WTC11 (cell line): ENCODE results near the gene AIP. TPM values are rescaled to one million over a fixed set of nuclear protein-coding genes. Genes with fewer than 3 reads are reported as not detected.

Experiments used
- ATAC-seq: fragments of 200-7000 bp; cut with Tn5 transposase; 2 replicates; pipeline ENCODE4 v1.10.0; 2021; ENCODE audit warnings: mild to moderate bottlenecking, moderate library complexity
- CTCF ChIA-PET: fragments of 300-600 bp; sonication (Branson Sonifier 250); formaldehyde crosslinking; loops from one replicate; lab custom pipeline; 2021; ENCODE audit warnings: antibody characterized with exemption; lab: Charles Lee
- POLR2A ChIA-PET: fragments of 350-600 bp; sonication (Branson Sonifier 250); formaldehyde crosslinking; loops from one replicate; lab custom pipeline; 2021; ENCODE audit warnings: antibody characterized with exemption; lab: Charles Lee
- DNase-seq: peaks from one replicate; pipeline ENCODE4 v3.0.0; 2021; ENCODE audit warnings: low spot score
- H3K27ac Mint-ChIP-seq: 2 replicates; pipeline ENCODE4 v1.8.0; 2021; ENCODE audit warnings: mixed read lengths
- H3K27me3 Mint-ChIP-seq: 2 replicates; pipeline ENCODE4 v1.8.0; 2021; ENCODE audit warnings: low read depth, mild to moderate bottlenecking, moderate library complexity, mixed read lengths
- H3K36me3 Mint-ChIP-seq: 2 replicates; pipeline ENCODE4 v1.8.0; 2021; ENCODE audit warnings: mixed read lengths
- H3K4me1 Mint-ChIP-seq: 2 replicates; pipeline ENCODE4 v1.8.0; 2022; ENCODE audit warnings: mixed read lengths
- H3K4me3 Mint-ChIP-seq: 2 replicates; pipeline ENCODE4 v1.8.0; 2021; ENCODE audit warnings: mild to moderate bottlenecking, moderate library complexity, mixed read lengths
- H3K9me3 Mint-ChIP-seq: 2 replicates; pipeline ENCODE4 v1.8.0; 2021; ENCODE audit warnings: mixed read lengths
- ATF6 ChIP-seq: sonication (generic); formaldehyde crosslinking; IDR thresholded peaks from 2 replicates; pipeline ENCODE4 v1.8.1; 2023; ENCODE audit warnings: mild to moderate bottlenecking, missing genetic modification reagents
- CBFB ChIP-seq: sonication (generic); formaldehyde crosslinking; IDR thresholded peaks from 2 replicates; pipeline ENCODE4 v1.8.1; 2022; ENCODE audit warnings: mild to moderate bottlenecking, low read depth, missing genetic modification reagents
- MYBL2 ChIP-seq: sonication (generic); formaldehyde crosslinking; IDR thresholded peaks from 2 replicates; pipeline ENCODE4 v1.8.1; 2023; ENCODE audit warnings: mild to moderate bottlenecking, moderate library complexity, missing genetic modification reagents
- SMAD3 ChIP-seq: sonication (generic); formaldehyde crosslinking; IDR thresholded peaks from 2 replicates; pipeline ENCODE4 v1.8.0; 2022; ENCODE audit warnings: missing genetic modification reagents, mild to moderate bottlenecking, borderline replicate concordance
- SOX15 ChIP-seq: fragments of 250-450 bp; sonication (Bioruptor Pico); IDR thresholded peaks from 2 replicates; pipeline ENCODE4 v1.9.0; 2021; ENCODE audit warnings: mild to moderate bottlenecking
- SP1 ChIP-seq: sonication (generic); formaldehyde crosslinking; conservative IDR thresholded peaks from 2 replicates; pipeline ENCODE4 v1.8.1; 2022; ENCODE audit warnings: missing genetic modification reagents
- TP53 ChIP-seq: sonication (generic); formaldehyde crosslinking; IDR thresholded peaks from 2 replicates; pipeline ENCODE4 v1.8.1; 2023; ENCODE audit warnings: mild to moderate bottlenecking, missing genetic modification reagents
- ZNF281 ChIP-seq: sonication (generic); formaldehyde crosslinking; IDR thresholded peaks from 2 replicates; pipeline ENCODE4 v1.8.0; 2023; ENCODE audit warnings: mild to moderate bottlenecking, missing genetic modification reagents
- ZNF423 ChIP-seq: fragments of 250-450 bp; sonication (Bioruptor Pico); IDR thresholded peaks from 2 replicates; pipeline ENCODE4 v2.1.2; 2022; ENCODE audit warnings: mild to moderate bottlenecking, moderate library complexity
- ZNF671 ChIP-seq: fragments of 250-450 bp; sonication (Bioruptor Pico); IDR thresholded peaks from 2 replicates; pipeline ENCODE4 v1.8.0; 2021; ENCODE audit warnings: mild to moderate bottlenecking
- total RNA-seq: library from RNA; stranded (reverse); gene quantifications from 3 replicates; pipeline ENCODE4 v1.2.3, GENCODE V29; 2021
- TF ChIP-seq, protein P1 (sequence below): sonication (generic); formaldehyde crosslinking; conservative IDR thresholded peaks from 2 replicates; pipeline ENCODE4 v1.8.1; 2023; ENCODE audit warnings: mild to moderate bottlenecking, low read depth, missing genetic modification reagents, moderate library complexity
- TF ChIP-seq, protein P2 (sequence below): sonication (generic); formaldehyde crosslinking; conservative IDR thresholded peaks from 2 replicates; pipeline ENCODE4 v1.8.1; 2022; ENCODE audit warnings: mild to moderate bottlenecking, missing genetic modification reagents
- TF ChIP-seq, protein P3 (sequence below): sonication (generic); formaldehyde crosslinking; IDR thresholded peaks from 2 replicates; pipeline ENCODE4 v1.8.1; 2022; ENCODE audit warnings: missing genetic modification reagents, borderline replicate concordance

The AIP gene
- total RNA-seq, 1 experiment from 2014 or later, result 32.8 TPM

DNA sequence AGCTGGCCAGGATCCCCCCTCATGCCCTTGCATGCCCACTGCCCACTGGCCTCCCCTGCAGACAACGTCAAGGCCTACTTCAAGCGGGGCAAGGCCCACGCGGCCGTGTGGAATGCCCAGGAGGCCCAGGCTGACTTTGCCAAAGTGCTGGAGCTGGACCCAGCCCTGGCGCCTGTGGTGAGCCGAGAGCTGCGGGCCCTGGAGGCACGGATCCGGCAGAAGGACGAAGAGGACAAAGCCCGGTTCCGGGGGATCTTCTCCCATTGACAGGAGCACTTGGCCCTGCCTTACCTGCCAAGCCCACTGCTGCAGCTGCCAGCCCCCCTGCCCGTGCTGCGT is 7.9 kb downstream of the AIP start (continued):
- TF ChIP-seq, protein P1, sequence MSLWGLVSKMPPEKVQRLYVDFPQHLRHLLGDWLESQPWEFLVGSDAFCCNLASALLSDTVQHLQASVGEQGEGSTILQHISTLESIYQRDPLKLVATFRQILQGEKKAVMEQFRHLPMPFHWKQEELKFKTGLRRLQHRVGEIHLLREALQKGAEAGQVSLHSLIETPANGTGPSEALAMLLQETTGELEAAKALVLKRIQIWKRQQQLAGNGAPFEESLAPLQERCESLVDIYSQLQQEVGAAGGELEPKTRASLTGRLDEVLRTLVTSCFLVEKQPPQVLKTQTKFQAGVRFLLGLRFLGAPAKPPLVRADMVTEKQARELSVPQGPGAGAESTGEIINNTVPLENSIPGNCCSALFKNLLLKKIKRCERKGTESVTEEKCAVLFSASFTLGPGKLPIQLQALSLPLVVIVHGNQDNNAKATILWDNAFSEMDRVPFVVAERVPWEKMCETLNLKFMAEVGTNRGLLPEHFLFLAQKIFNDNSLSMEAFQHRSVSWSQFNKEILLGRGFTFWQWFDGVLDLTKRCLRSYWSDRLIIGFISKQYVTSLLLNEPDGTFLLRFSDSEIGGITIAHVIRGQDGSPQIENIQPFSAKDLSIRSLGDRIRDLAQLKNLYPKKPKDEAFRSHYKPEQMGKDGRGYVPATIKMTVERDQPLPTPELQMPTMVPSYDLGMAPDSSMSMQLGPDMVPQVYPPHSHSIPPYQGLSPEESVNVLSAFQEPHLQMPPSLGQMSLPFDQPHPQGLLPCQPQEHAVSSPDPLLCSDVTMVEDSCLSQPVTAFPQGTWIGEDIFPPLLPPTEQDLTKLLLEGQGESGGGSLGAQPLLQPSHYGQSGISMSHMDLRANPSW (CRISPR knock-in tag), result no peak
- TF ChIP-seq, protein P2, sequence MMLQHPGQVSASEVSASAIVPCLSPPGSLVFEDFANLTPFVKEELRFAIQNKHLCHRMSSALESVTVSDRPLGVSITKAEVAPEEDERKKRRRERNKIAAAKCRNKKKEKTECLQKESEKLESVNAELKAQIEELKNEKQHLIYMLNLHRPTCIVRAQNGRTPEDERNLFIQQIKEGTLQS, result no peak
- TF ChIP-seq ZNF281 (CRISPR knock-in tag) (no peak), TP53 (CRISPR knock-in tag) (no peak), CBFB (no peak), SMAD3 (CRISPR knock-in tag) (no peak)
- TF ChIP-seq, all 79 proteins: peak for 0

DNA sequence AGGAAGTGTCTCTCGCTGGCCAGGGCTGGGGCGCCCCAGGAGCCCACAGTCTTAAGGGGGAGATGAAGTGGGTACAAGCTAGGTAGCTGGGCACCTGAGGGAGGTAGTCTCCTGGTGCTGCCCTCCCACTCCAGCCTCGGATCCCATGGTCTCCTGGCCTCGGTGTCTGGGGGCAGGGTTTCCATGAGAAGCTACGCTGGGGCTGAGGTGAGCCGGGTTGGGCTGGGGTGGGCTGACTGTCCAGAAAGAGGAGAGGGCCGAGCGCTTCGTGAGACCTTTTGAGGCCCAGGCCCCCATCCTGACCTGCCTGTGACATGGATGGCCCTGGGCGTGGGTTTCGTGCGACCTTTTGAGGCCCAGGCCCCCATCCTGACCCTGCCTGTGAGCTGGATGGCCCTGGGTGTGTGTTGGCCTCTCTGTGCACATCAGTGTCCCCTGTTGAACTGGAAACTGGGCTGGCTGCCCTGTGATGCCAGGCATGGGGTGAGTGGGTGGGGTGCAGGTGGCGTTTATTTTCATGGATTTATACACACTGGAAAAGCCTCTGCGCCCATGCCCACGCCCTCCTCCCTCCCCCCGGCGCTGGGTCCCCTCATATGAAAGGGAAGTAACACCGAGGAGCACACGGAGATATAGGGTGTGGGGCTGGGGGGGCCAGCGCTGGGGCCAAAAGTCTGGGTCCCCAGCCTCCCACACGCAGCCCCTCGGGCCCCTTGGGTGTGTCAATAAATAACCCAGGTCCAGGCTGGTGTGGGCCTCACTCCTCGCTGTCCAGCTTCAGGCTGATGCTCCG is 8.6 kb downstream of the AIP start:
- H3K27ac Mint-ChIP-seq, result no peak overlapping the region
- no peak for TF ChIP-seq SOX15
- TF ChIP-seq, protein P3, sequence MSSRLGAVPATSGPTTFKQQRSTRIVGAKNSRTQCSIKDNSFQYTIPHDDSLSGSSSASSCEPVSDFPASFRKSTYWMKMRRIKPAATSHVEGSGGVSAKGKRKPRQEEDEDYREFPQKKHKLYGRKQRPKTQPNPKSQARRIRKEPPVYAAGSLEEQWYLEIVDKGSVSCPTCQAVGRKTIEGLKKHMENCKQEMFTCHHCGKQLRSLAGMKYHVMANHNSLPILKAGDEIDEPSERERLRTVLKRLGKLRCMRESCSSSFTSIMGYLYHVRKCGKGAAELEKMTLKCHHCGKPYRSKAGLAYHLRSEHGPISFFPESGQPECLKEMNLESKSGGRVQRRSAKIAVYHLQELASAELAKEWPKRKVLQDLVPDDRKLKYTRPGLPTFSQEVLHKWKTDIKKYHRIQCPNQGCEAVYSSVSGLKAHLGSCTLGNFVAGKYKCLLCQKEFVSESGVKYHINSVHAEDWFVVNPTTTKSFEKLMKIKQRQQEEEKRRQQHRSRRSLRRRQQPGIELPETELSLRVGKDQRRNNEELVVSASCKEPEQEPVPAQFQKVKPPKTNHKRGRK (CRISPR knock-in tag), result no peak
- TF ChIP-seq ZNF671 (CRISPR knock-in tag), result no peak
- no peak for TF ChIP-seq ZNF423
- TF ChIP-seq MYBL2 (CRISPR knock-in tag), result no peak
- TF ChIP-seq SP1 (CRISPR knock-in tag), result no peak
- no peak for TF ChIP-seq ATF6 (CRISPR knock-in tag)
- TF ChIP-seq, protein P2, result no peak
- TF ChIP-seq, all 79 proteins: peak for 0
- H3K9me3 Mint-ChIP-seq, result no peaks in the 10 kb centered on the region
- peaks cover 10% of the 10 kb centered on the region; the same call in 1 of the 2 replicates for H3K36me3 Mint-ChIP-seq
- H3K4me1 Mint-ChIP-seq, result no peaks in the 10 kb centered on the region
- no peak overlapping the region for H3K4me3 Mint-ChIP-seq
- ChIA-PET POLR2A (no interaction called here), CTCF (interaction anchor here (1.1 kb wide), 1 partner anchor 23 kb away, joined by 3 read pairs; no protein-coding TSS in a partner anchor)
- ATAC-seq (no peak), DNase-seq (no peak)
- no peaks in the 10 kb centered on the region; the same call in 1 of the 2 replicates for H3K27me3 Mint-ChIP-seq
